ENCODE data around the gene KRT86.

Gene KRT86

GRCh38 chr12:52274521-52275120 is at the start of gene KRT86:
TSS of gene KRT86 (plus strand) at chr12:52274645. CDS start at chr12:52301917, 27,272 bp downstream.
- H3K4me3 ChIP-seq (ENCODE audit: low read length), result no peak within 1 kb of the TSS
- no peak for DNase-seq (ENCODE audit: low read depth)
- TF ChIP-seq, protein P1, sequence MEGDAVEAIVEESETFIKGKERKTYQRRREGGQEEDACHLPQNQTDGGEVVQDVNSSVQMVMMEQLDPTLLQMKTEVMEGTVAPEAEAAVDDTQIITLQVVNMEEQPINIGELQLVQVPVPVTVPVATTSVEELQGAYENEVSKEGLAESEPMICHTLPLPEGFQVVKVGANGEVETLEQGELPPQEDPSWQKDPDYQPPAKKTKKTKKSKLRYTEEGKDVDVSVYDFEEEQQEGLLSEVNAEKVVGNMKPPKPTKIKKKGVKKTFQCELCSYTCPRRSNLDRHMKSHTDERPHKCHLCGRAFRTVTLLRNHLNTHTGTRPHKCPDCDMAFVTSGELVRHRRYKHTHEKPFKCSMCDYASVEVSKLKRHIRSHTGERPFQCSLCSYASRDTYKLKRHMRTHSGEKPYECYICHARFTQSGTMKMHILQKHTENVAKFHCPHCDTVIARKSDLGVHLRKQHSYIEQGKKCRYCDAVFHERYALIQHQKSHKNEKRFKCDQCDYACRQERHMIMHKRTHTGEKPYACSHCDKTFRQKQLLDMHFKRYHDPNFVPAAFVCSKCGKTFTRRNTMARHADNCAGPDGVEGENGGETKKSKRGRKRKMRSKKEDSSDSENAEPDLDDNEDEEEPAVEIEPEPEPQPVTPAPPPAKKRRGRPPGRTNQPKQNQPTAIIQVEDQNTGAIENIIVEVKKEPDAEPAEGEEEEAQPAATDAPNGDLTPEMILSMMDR (conservative IDR thresholded peaks at IDR 0.05; ENCODE audit: low read length), result no peak

DNA sequence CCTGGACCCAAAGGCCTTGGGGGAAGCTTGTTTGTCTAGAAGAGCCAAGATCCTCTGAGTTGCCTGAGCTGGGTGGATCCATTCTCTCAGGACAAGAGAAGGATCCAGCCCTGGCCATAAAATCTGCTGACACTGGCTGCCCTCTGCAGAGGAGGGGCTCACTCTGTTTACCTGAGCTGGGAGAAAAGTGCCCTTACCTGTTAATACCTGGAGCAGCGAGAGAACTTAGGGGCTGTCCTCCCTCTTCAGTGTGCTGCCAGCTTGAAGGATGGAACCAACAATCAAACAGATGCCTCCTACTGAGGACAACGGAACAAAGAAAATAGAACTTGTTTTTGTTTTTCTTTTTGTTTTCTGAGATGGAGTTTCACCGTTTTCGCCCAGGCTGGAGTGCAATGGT is 48.7 kb upstream of the KRT86 start:
- TF ChIP-seq, protein P1 (conservative IDR thresholded peaks at IDR 0.05; ENCODE audit: low read length), result no peak
- H3K4me3 ChIP-seq (ENCODE audit: low read length), result no peak overlapping the region
- DNase-seq (ENCODE audit: low read depth), result no peak

- TF ChIP-seq, protein P1 (conservative IDR thresholded peaks at IDR 0.05; ENCODE audit: low read length), result no peak
- DNase-seq (ENCODE audit: low read depth), result no peak
- no peak overlapping the region for H3K4me3 ChIP-seq (ENCODE audit: low read length)
Observed at GRCh38 chr12:52226446-52226845, 48.0 kb upstream of the KRT86 start.

DNA sequence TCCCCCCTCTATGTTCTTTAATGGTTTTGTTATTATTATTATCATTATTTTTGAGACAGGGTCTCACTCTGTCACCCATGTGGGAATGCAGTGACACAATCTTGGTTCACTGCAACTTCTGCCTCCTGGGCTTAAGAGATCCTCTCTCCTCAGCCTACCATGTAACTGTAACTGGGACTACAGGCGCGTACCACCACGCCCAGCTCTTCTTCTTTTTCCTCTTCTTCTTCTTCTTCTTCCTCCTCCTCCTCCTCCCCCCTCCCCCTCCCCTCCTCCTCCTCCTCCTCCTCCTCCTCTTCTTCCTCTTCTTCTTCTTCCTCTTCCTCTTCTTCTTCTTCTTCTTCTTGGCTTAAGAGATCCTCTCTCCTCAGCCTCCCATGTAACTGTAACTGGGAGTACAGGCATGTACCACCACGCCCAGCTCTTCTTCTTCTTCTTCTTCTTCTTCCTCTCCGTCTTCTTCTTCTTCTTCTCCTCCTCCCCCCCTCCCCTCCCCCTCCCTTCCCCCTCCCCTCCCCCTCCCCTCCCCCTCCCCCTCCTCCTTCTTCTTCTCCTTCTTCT is 46.8 kb upstream of the KRT86 start:
- H3K4me3 ChIP-seq (ENCODE audit: low read length), result no peak overlapping the region
- TF ChIP-seq, protein P1 (conservative IDR thresholded peaks at IDR 0.05; ENCODE audit: low read length), result no peak
- no peak for DNase-seq (ENCODE audit: low read depth)

- DNase-seq (ENCODE audit: low read depth), result no peak
- TF ChIP-seq, protein P1 (conservative IDR thresholded peaks at IDR 0.05; ENCODE audit: low read length), result no peak
- H3K4me3 ChIP-seq (ENCODE audit: low read length), result no peak overlapping the region
Observed at GRCh38 chr12:52228366-52228765, 46.1 kb upstream of the KRT86 start.

GRCh38 chr12:52228931-52229330 is 45.5 kb upstream of the KRT86 start:
- TF ChIP-seq, protein P1 (conservative IDR thresholded peaks at IDR 0.05; ENCODE audit: low read length), result no peak
- DNase-seq (ENCODE audit: low read depth), result no peak
- H3K4me3 ChIP-seq (ENCODE audit: low read length), result no peak overlapping the region

DNA sequence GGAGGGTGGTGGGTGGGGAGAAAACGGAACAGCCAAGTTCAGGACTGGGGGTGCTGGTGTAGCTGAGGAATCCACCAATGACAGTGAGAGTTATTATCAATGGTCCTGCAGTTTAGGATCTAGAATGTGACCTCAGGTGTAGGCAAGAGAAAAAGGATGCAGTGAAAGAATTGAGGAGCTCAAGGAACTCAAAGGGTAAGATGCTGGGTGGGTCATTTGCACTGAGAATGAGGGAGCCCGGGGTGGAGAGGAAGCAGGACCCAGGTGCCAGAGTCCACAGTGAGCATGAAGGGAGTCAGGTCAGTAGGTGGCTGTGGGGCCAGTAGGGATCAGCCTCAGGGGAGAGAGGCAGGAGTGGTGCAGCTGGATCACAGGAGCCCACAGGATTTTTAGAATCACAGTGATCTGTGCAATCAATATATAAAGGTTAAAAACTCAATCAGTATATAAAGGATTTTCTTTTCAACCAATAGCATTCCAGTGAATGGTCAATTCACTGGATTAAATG is 44.6 kb upstream of the KRT86 start:
- H3K4me3 ChIP-seq (ENCODE audit: low read length), result no peak overlapping the region
- TF ChIP-seq, protein P1 (conservative IDR thresholded peaks at IDR 0.05; ENCODE audit: low read length), result no peak
- no peak for DNase-seq (ENCODE audit: low read depth)

Measured in AG10803 (cell line).